ENCODE results near the gene BPNT1.

- TF ChIP-seq CTCF (IDR thresholded peaks at IDR 0.05; ENCODE audit: low read depth, low read length, poor library complexity, severe bottlenecking) (no peak), EZH2phosphoT487 (IDR thresholded peaks at IDR 0.05; ENCODE audit: borderline replicate concordance, low read length) (no peak)
These were observed 11.7 kb downstream of the BPNT1 start for GRCh38 chr1:220077887-220078286.
